Fibroblast of skin of right biceps (primary cell): ENCODE data around the gene PIP5K1B.
A peak's percentile ranks its signal among the peaks of the same experiment; 100 is the strongest.

Source experiments
- DNase-seq: peaks from one replicate; pipeline ENCODE4 v3.0.0-alpha.2; 2013

The PIP5K1B gene

GRCh38 chr9:68741234-68741633 lies 36.2 kb downstream of the PIP5K1B start:
- DNase-seq, result no peak

- no peak for DNase-seq
Observed at GRCh38 chr9:68741704-68742332, 36.8 kb downstream of the PIP5K1B start.

GRCh38 chr9:68742333-68742730 lies 37.3 kb downstream of the PIP5K1B start:
- no peak for DNase-seq

- DNase-seq, result no peak
Observed at GRCh38 chr9:68744426-68744825, 39.4 kb downstream of the PIP5K1B start.

GRCh38 chr9:68746525-68746924 lies 41.5 kb downstream of the PIP5K1B start:
- no peak for DNase-seq

GRCh38 chr9:68747043-68747533 lies 42.0 kb downstream of the PIP5K1B start:
- DNase-seq, result no peak

- DNase-seq, result no peak
Observed at GRCh38 chr9:68749135-68749534, 44.1 kb downstream of the PIP5K1B start.

- no peak for DNase-seq
Observed at GRCh38 chr9:68749579-68750159, 44.6 kb downstream of the PIP5K1B start.

GRCh38 chr9:68750255-68750654 lies 45.2 kb downstream of the PIP5K1B start:
- no peak for DNase-seq

- no peak for DNase-seq
Observed at GRCh38 chr9:68750786-68751185, 45.7 kb downstream of the PIP5K1B start.

- DNase-seq, result no peak
Observed at GRCh38 chr9:68751556-68751955, 46.5 kb downstream of the PIP5K1B start.

GRCh38 chr9:68755051-68755450 lies 50.0 kb downstream of the PIP5K1B start:
- no peak for DNase-seq

- no peak for DNase-seq
Observed at GRCh38 chr9:68755752-68756151, 50.7 kb downstream of the PIP5K1B start.

- no peak for DNase-seq
Observed at GRCh38 chr9:68759981-68760673, 55.1 kb downstream of the PIP5K1B start.

- no peak for DNase-seq
Observed at GRCh38 chr9:68760674-68761333, 55.8 kb downstream of the PIP5K1B start.

- no peak for DNase-seq
Observed at GRCh38 chr9:68762570-68762969, 57.5 kb downstream of the PIP5K1B start.

GRCh38 chr9:68763104-68763503 lies 58.1 kb downstream of the PIP5K1B start:
- DNase-seq, result no peak

GRCh38 chr9:68768619-68769018 lies 63.6 kb downstream of the PIP5K1B start:
- DNase-seq, result no peak

- no peak for DNase-seq
Observed at GRCh38 chr9:68769852-68770251, 64.8 kb downstream of the PIP5K1B start.

- no peak for DNase-seq
Observed at GRCh38 chr9:68771376-68771775, 66.3 kb downstream of the PIP5K1B start.

- peak; percentile 46 for DNase-seq
Observed at GRCh38 chr9:68775003-68775730, 70.1 kb downstream of the PIP5K1B start.

- no peak for DNase-seq
Observed at GRCh38 chr9:68777070-68777763, 72.2 kb downstream of the PIP5K1B start.
